ENCODE results near the gene HTRA1.

- TF ChIP-seq, protein P1, sequence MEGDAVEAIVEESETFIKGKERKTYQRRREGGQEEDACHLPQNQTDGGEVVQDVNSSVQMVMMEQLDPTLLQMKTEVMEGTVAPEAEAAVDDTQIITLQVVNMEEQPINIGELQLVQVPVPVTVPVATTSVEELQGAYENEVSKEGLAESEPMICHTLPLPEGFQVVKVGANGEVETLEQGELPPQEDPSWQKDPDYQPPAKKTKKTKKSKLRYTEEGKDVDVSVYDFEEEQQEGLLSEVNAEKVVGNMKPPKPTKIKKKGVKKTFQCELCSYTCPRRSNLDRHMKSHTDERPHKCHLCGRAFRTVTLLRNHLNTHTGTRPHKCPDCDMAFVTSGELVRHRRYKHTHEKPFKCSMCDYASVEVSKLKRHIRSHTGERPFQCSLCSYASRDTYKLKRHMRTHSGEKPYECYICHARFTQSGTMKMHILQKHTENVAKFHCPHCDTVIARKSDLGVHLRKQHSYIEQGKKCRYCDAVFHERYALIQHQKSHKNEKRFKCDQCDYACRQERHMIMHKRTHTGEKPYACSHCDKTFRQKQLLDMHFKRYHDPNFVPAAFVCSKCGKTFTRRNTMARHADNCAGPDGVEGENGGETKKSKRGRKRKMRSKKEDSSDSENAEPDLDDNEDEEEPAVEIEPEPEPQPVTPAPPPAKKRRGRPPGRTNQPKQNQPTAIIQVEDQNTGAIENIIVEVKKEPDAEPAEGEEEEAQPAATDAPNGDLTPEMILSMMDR (IDR thresholded peaks at IDR 0.05) = no peak
- TF ChIP-seq POLR2A (IDR thresholded peaks at IDR 0.05) = no peak
These were observed 34.1 kb upstream of the HTRA1 start for GRCh38 chr10:122427280-122427679.
